ENCODE results near the gene WASF3. TPM values are rescaled to one million over a fixed set of nuclear protein-coding genes. Genes with fewer than 3 reads are reported as not detected.

Gene WASF3
- total RNA-seq, 3 donors from 2014 or later (not counting 1 experiment from before 2014, with no cell fraction given) = 0.61 TPM; not detected in 2

DNA sequence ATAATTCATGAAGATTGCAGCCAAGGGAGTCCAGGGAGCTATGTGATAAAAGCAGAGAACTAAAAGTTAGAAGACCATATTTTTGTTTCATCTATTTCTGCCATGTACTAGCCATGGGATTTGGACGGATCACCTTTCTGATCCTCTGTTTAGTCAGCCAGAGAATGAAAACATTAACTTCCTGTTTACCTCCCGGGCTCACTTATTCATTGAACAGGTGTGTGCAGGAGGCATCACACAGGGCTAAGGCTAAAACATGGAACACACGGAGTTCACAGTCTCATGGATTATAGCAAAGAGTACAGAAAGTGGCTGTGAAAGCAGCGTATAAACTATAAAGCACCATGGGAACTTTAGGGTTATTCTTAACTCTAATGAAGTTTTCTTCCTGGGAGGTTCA lies 106.3 kb downstream of the WASF3 start:
- Histone ChIP-seq H3K4me1 (ENCODE audit: control insufficient read depth, insufficient read depth, low read length) (no peaks in the 10 kb centered on the region), H3K4me3 (ENCODE audit: low read length) (no peak overlapping the region), H3K27ac (ENCODE audit: low read length) (no peak overlapping the region), H3K9me3 (ENCODE audit: control insufficient read depth, insufficient read depth, low read length) (no peaks in the 10 kb centered on the region), H3K36me3 (ENCODE audit: control insufficient read depth, insufficient read depth, low read length) (no peaks in the 10 kb centered on the region), H3K27me3 (ENCODE audit: control insufficient read depth, insufficient read depth, low read length) (no peaks in the 10 kb centered on the region)
- no peaks in the 10 kb centered on the region for H3K9me3 Mint-ChIP-seq
- no peak overlapping the region for H3K27ac Mint-ChIP-seq
- peaks cover 14 to 21% of the 10 kb centered on the region in 2 donors for H3K27me3 Mint-ChIP-seq (ENCODE audit: low read depth in 2 of 2)
- no peak for ATAC-seq
- H3K4me3 Mint-ChIP-seq = no peak overlapping the region
- intact Hi-C loops (cut with micrococcal nuclease) = no loop called here
- H3K4me1 Mint-ChIP-seq = no peaks in the 10 kb centered on the region
- WGBS (ENCODE audit: insufficient coverage) = 73% methylated on average over 4 of the region's 4 CpGs
- TF ChIP-seq, protein P1, sequence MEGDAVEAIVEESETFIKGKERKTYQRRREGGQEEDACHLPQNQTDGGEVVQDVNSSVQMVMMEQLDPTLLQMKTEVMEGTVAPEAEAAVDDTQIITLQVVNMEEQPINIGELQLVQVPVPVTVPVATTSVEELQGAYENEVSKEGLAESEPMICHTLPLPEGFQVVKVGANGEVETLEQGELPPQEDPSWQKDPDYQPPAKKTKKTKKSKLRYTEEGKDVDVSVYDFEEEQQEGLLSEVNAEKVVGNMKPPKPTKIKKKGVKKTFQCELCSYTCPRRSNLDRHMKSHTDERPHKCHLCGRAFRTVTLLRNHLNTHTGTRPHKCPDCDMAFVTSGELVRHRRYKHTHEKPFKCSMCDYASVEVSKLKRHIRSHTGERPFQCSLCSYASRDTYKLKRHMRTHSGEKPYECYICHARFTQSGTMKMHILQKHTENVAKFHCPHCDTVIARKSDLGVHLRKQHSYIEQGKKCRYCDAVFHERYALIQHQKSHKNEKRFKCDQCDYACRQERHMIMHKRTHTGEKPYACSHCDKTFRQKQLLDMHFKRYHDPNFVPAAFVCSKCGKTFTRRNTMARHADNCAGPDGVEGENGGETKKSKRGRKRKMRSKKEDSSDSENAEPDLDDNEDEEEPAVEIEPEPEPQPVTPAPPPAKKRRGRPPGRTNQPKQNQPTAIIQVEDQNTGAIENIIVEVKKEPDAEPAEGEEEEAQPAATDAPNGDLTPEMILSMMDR (IDR thresholded peaks at IDR 0.05) = no peak
- no peaks in the 10 kb centered on the region for H3K36me3 Mint-ChIP-seq
- DNase-seq = no peak

DNA sequence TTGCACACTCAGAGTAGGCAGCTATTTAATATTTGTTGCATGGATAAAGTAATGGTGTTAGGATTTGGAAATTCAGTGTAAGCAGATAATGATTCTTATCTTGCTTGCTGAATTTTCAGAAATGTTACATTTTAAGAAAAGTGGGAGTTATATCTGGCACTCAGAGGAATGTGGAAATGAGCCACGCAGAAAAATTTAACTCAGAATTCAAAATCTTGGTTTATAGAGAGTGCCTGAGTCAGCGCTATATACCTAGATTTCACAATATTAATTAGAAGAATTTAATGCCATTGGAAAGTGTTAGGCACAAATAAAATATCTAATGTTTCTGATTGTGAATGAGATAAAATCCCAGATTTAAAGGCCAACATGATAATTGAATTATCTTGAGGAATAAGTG lies 106.8 kb downstream of the WASF3 start:
- 71% methylated on average over 1 of the region's 2 CpGs for WGBS (ENCODE audit: insufficient coverage)
- ATAC-seq = no peak
- no peaks in the 10 kb centered on the region for H3K4me1 Mint-ChIP-seq

DNA sequence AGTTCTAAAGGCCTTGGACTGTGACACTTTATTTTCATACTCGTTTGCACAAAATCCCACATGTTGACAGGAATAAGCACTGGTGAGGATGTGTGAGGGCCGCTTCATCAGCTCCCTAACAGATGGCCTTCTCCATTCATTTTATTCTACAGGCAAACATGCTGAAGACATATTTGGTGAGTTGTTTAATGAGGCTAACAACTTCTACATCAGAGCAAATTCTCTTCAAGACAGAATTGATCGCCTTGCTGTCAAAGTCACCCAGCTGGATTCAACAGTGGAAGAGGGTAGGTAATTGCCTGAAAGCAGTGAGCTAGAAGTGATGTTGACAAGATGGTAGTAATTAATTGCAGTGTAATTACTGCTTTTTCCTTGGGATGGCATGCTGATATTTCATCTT lies 107.4 kb downstream of the WASF3 start:
- no peak overlapping the region for H3K4me3 Mint-ChIP-seq
- H3K36me3 Mint-ChIP-seq = no peaks in the 10 kb centered on the region
- 100% methylated on average over 2 of the region's 3 CpGs for whole genome bisulfite sequencing (ENCODE audit: insufficient coverage)
- no peak overlapping the region for H3K4me3 ChIP-seq (ENCODE audit: low read length)
- DNase-seq (no peak), ATAC-seq (no peak)
- H3K27me3 Mint-ChIP-seq (ENCODE audit: low read depth in 2 of 2) = peaks cover 14 to 21% of the 10 kb centered on the region in 2 donors
- no peaks in the 10 kb centered on the region for H3K9me3 Mint-ChIP-seq
- intact Hi-C loops (cut with micrococcal nuclease) = no loop called here
- H3K36me3 ChIP-seq (ENCODE audit: control insufficient read depth, insufficient read depth, low read length) = no peaks in the 10 kb centered on the region
- no peak overlapping the region for H3K27ac ChIP-seq (ENCODE audit: low read length)
- no peaks in the 10 kb centered on the region for H3K9me3 ChIP-seq (ENCODE audit: control insufficient read depth, insufficient read depth, low read length)
- H3K27me3 ChIP-seq (ENCODE audit: control insufficient read depth, insufficient read depth, low read length) = no peaks in the 10 kb centered on the region
- no peak overlapping the region for H3K27ac Mint-ChIP-seq
- no peaks in the 10 kb centered on the region for H3K4me1 Mint-ChIP-seq
- TF ChIP-seq, protein P1 (IDR thresholded peaks at IDR 0.05) = no peak
- no peaks in the 10 kb centered on the region for H3K4me1 ChIP-seq (ENCODE audit: control insufficient read depth, insufficient read depth, low read length)

More for the DNA sequence above, 106.8 kb downstream of the WASF3 start:
- intact Hi-C loops (cut with micrococcal nuclease) = no loop called here
- Histone ChIP-seq H3K27me3 (ENCODE audit: control insufficient read depth, insufficient read depth, low read length) (no peaks in the 10 kb centered on the region), H3K9me3 (ENCODE audit: control insufficient read depth, insufficient read depth, low read length) (no peaks in the 10 kb centered on the region), H3K36me3 (ENCODE audit: control insufficient read depth, insufficient read depth, low read length) (no peaks in the 10 kb centered on the region), H3K4me3 (ENCODE audit: low read length) (no peak overlapping the region), H3K4me1 (ENCODE audit: control insufficient read depth, insufficient read depth, low read length) (no peaks in the 10 kb centered on the region), H3K27ac (ENCODE audit: low read length) (no peak overlapping the region)
- Mint-ChIP-seq H3K27me3 (ENCODE audit: low read depth in 2 of 2) (peaks cover 14 to 21% of the 10 kb centered on the region in 2 donors), H3K27ac (no peak overlapping the region), H3K4me3 (no peak overlapping the region), H3K36me3 (no peaks in the 10 kb centered on the region), H3K9me3 (no peaks in the 10 kb centered on the region)
- DNase-seq = no peak
- TF ChIP-seq, protein P1 (IDR thresholded peaks at IDR 0.05) = no peak

Data from natural killer cell (primary cell).